ENCODE results near the gene ZNF691. TPM values are rescaled to one million over a fixed set of nuclear protein-coding genes. Genes with fewer than 3 reads are reported as not detected.
A peak's percentile ranks its signal among the peaks of the same experiment; 100 is the strongest.
"Not testable (repeated sequence)": the region's sequence is repeated elsewhere in the genome, so short reads cannot be mapped to it uniquely, and the experiment has no call there.

ZNF691 gene
- total RNA-seq = 3.9 TPM

DNA sequence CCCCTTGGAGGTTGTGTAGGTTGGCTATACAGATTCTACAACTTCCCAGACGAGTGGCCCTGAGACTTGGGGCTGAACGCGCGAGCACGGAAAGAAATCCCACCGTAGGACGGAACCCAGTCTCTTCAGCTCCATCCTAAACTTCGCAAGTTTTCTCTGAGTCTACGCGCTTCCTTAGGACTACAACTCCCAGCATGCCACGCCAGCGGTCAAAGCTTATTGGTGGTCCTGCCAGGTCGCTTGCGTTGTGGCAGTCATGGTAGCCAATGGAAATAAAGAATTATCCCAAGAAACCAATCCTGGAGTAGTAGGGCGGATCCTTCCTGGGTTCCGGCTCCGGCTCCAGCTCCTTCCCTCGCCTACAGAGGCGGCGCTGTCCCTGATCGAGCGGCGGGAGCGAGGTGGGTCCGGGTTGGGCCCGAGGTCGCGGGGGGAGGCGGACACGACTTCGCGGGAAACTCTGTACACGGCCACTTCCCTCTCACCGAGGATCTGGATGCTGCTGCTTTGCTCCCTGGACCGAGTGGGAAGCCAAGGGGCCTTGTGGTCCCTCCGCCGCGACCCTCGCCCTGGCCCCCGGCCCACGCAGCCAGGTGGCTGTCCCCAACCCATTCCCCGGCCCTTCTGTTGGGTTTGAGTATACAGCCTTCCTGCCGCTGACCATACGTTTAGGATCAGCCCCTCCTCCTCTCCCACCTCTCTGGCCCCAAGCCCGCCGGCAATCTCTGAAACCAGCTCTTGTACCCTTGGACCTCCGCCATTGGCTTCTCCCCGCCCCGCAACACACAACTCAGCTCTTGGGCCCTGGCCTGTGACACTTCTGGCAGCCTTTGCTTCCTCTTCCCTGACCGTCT, at the start of gene ZNF691:
Gene ZNF691 (plus strand): TSS at position 357 of the 854 bp plus-strand sequence. CDS start 3,046 bp downstream, outside the sequence.
- peak; percentile 97 for ATAC-seq

DNA sequence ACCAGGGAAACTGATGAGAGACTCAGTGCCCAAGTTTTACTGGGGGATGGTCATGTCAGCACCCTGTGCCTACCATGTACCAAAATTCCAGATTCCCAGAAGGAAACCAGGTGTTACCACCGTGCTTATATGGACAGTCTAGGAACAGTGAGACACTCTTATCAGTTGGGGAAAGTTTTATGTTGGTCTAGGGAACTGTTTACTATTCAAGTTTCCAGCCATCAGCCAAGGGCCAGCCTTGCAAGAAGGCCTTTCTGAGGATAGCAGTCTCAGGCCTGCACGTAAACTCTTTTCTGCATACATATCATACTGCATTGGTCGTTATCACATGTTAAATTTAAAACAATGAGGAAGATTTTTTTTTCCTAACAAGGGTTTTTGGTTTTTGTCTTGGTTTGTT, 49.0 kb upstream of the ZNF691 start:
- no peak for ATAC-seq

- no peak for ATAC-seq
Observed at GRCh38 chr1:42797979-42798378, 48.4 kb upstream of the ZNF691 start.

GRCh38 chr1:42801832-42802473, 44.5 kb upstream of the ZNF691 start:
- no peak for ATAC-seq

GRCh38 chr1:42806171-42806570, 40.2 kb upstream of the ZNF691 start:
- ATAC-seq = no peak

GRCh38 chr1:42806593-42806992, 39.8 kb upstream of the ZNF691 start:
- no peak for ATAC-seq

DNA sequence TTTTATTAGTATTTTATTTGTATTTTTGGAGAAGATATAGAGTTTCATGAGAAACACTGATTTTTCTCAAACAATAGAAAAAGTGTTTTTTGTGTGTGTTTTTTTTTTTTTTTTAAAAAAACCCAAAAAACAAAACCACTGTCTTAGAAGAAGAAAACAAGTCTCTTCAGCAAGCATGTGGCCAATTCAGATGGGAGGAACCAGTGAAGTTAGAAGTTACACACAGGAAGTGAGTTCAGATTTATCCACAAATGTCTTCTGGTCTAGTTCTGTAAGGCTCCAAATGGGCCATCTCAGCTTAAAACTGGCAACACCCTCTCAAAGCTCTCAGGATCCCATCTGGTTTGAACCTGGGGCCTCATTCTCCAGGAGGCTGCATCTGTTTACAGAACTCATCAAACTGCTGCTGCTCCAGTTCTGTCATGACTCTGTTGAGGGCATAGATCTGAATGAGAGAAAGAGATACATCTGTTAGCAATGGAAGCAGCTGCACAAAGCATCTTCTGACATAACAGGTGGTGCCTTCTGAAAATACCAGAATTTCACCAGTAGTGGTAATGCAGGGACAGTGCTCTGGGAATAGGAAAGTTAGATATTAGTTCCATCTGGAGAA, 39.3 kb upstream of the ZNF691 start:
- ATAC-seq = no peak

GRCh38 chr1:42814815-42815214, 31.6 kb upstream of the ZNF691 start:
- not testable (repeated sequence) for ATAC-seq

DNA sequence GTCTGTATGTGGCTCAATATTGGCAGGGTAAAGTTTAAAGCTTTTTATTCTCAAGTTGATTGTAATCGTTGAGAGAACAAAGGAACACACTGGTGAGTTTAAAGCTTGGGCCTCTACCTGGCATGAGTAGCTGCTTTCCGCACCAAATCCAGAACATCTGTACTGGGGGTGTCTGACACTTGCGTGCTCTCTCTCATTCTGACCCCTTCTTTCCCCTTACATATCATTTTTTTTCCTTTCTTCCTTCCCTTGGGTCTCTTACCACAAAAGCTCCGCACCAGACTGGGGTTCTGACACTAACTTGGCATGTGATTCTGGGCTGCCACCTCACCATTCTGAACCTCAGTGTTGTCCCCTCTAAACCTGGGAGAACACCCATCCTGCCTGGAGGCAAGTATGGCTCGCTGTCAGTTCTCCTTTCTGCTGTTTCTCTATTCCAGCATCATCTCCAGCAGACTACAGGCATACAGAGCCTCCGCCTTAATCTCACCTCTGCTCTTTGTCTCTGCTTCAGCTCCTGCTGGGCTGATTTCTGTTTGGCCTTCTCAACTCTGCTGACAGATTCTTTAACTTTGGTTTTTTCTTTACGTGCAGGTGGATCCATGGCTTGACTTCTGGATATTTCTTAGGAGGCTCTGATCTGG, 30.4 kb upstream of the ZNF691 start:
- ATAC-seq = peak; percentile 3

DNA sequence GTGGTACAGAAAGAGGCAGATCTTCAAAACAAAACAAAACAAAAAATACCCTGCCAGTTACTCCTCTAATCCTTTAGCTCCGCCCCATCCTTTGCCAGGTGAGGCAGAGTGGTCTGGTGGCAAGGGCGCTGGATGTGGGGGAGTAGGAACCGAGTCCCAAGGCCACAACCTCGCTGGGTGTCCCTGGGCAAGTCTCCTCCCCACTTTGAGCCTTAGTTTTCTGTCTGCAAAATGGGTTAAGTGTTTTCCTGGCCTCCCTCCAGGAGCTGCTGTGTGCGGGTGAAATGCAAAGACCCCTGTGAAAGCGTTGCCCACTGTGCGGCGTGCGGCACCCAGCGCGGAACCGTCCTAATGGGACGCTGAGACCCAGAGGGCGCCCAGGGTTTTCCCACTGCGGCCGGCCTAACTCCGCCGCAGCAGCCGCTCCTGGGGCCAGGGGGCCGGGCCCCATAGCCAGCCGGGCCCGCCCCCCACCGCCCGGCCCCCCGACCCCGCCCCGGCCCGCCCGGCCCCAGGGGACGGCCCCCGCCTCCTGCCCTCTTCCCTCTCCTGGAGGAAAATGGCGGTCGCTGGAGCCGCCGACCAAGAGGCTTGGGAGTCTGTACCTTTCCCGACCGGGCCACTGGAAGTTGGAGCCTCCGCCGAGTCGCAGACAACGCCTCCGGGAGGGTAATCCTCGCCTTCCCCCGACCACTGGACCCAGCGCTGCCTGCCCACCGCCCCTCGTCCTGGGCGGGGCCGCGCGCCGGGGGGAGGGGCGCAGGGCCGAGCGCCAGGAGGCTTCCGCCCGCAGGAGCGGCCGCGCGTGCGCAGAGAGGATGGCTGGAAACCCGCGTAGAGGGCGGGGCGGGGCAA, 29.6 kb upstream of the ZNF691 start, which contains the start of the genes ERMAP and SVBP:
Gene ERMAP (plus strand): TSS at position 538 of the 855 bp plus-strand sequence. CDS start 13,327 bp downstream, outside the sequence.
Gene SVBP (minus strand): TSS at position 813 of the 855 bp plus-strand sequence. CDS start 853 bp downstream, outside the sequence.
- ATAC-seq = peak; percentile 99

- no peak for ATAC-seq
Observed at GRCh38 chr1:42817440-42817767, 29.0 kb upstream of the ZNF691 start.

GRCh38 chr1:42817976-42818375, 28.4 kb upstream of the ZNF691 start:
- no peak for ATAC-seq

GRCh38 chr1:42820813-42821212, 25.6 kb upstream of the ZNF691 start:
- ATAC-seq = no peak

DNA sequence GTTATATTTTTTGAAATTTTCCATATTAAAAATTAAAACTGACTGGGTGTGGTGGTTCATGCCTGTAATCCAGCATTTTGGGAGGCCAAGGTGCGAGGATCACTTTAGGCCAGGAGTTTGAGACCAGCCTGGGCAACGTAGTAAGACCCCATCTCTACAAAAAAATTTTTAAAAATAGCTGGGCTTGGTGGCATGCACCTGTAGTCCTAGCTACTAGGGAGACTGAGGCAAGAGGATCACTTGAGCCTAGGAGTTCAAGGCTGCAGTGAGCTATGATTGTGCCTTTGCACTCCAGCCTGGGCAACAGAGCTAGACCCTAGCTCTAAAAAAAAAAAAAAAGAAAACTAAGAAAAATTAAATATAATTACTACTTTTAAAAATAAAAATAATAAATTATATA, 24.7 kb upstream of the ZNF691 start:
- no peak for ATAC-seq

GRCh38 chr1:42822800-42823392, 23.5 kb upstream of the ZNF691 start:
- ATAC-seq = no peak

DNA sequence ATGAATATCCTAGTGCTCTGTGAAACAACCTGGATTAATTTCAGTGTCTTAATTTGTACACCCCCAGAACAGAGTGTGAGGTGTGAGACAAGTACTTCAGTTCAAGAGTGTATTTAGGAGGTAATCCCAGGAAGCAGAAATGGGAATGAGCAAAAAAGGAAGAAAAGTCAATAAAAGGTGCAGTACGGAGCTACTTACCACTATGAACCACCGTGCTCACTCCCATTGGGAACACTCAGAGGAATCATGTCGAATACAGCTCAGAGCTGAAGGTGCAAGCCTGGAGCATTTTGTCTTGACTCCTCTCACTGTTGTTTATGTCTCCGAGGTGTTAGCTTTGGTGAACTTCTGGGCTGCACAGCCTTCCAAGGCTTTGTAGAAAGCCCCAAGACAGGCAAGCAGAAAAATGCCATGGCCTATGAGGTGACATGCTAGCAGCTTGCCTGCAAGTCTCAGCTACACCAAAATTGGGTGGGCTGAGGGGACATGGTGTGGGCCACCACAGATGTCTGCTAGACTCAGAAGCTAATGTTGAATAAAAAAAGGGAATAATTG, 21.9 kb upstream of the ZNF691 start:
- no peak for ATAC-seq

GRCh38 chr1:42825036-42825851, 21.2 kb upstream of the ZNF691 start:
- no peak for ATAC-seq

DNA sequence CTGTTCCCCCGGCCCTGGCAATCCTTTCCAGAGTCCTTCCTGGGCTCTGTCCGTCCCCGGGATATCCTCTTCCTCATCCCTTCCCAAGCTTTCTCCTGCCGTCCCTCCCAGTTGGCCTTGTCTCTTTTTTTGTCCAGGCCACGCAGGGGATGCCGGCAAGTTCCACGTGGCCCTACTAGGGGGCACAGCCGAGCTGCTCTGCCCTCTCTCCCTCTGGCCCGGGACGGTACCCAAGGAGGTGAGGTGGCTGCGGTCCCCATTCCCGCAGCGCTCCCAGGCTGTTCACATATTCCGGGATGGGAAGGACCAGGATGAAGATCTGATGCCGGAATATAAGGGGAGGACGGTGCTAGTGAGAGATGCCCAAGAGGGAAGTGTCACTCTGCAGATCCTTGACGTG, 15.8 kb upstream of the ZNF691 start:
- peak; percentile 29 for ATAC-seq

- ATAC-seq = no peak
Observed at GRCh38 chr1:42831273-42831672, 15.1 kb upstream of the ZNF691 start.

DNA sequence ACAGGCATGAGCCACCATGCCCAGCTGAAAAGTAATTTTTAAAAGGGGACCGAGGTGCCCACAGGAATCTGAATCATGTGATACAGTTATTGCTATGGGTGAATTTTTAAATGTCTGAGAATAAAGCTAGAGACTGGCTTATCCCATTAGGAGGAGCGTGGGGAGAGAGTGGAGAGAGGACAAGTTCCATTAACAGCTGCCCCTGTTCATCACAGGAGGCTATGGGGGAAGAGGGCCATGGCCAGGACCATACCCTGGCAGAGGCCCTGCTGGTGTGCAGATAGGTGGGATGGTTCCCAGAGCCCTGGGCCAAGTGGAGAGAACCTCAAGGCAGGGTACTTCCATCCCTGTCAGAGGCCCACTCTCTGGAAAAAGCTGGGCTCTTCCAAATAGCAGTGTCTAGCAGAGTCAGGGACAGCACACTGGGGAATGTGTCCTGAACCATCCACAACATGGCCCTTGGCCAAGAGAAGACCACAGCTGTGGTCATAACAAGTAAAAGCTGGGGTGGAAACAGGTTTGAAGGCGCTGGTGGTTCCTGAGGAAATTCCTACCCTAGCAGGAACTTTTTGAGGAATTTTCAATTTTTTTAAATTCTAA, 13.7 kb upstream of the ZNF691 start:
- ATAC-seq = no peak
